GM21390 (cell line): ENCODE results near the gene UBE2Q2.
"Not testable (repeated sequence)": the region's sequence is repeated elsewhere in the genome, so short reads cannot be mapped to it uniquely, and the experiment has no call there.

Experiments
- ATAC-seq: cut with Tn5 transposase; IDR thresholded peaks from one replicate; pipeline ENCODE4 v1.9.1; 2021; ENCODE audit not compliant: unreplicated experiment

UBE2Q2 gene

GRCh38 chr15:75823860-75824613 is 19.2 kb upstream of the UBE2Q2 start:
- ATAC-seq = no peak

DNA sequence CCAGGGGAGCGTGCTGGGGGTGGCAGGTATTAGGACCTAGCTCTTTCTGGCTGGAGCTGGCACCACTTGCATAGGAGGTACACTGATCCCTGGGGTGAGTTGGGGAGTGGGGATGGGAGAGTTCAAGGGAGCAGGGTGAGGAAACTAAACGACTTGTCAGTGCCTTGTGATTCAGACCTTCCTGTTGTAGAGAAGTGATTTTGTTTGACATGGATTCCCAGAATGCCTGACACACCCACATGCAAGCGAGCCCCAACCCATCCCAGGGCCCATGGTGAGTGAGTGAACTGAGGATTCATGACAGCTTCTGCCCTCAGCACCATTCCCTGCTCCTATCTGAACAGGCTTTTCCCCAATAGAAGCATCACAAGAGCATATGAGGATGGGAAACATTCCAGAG is 15.6 kb upstream of the UBE2Q2 start:
- no peak for ATAC-seq

- ATAC-seq = no peak
Observed at GRCh38 chr15:75828429-75828828, 14.8 kb upstream of the UBE2Q2 start.

DNA sequence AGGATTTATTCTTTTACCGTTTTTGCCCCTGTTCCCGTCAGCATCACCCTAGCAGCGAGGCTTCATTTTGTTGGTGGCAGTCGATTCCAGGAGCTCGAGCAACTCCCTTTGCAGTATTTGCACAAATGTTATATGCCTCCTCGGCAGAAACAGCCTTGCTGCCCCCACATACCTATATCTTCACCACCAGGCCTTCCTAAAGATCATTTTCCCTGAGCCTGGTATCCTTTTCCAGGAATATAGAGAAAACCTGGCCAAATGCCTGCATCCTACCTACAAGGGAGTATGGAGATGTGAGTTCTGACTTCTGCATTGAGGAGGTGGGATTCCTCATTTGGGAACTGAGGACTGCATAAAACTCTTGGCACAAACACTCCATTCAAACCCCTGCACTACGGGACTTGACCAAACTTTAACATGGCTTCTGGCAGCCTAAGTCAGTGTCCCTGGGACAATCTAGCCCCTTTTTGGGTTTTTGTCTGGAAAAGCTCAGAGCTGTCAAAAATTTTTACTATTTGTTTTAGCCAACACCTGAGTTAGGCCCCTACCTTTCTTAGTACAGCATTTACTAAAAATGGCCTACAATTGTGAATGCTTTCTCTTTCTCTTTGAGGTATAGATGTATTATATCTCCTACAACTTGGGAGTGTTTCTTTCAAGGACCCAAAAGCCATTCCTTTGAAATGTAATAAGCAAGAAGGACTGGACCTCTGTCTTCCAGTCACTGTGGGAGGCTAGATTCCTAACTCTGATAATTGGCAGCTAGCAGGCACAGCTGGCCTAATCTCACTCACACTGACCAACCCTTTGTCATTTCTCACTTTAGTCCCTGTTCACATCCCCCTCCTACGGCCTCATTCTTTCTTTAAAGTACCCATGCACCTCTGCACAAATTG is 12.1 kb upstream of the UBE2Q2 start:
- ATAC-seq = no peak

DNA sequence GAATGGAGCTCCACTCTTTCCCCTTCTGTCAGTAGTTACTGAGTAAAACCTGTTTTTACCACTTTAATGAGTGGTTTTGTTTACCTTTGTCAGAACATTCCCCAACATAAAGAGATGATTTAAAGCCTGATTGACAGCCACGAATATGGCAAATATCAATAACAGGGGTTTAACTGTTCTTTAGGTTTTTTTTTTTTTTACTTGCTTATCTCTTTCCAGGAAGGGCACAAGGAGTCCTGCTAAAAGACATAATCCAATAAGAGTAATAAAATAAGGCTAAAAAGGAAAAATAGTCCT is 11.5 kb upstream of the UBE2Q2 start:
- ATAC-seq = no peak

DNA sequence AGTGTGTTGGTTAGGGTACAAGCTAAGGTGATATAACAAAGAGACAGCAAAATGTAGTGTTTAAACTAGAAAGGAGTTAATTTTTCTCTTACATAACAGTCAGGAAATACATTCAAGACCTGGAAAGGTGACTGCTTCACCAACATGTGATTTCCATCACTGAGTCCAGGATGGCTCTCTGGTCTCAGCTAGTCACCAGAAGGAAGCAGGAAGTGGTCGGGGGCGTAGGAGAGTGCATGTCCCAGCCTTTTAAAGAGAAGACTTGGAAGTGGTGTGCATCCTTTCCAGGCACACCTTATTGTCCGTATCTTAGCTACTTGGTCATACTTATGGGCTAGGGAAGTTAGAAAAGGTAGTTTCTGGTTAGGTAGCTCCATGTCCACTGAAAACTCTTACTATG is 11.1 kb upstream of the UBE2Q2 start:
- no peak for ATAC-seq

- no peak for ATAC-seq
Observed at GRCh38 chr15:75834021-75834420, 9.2 kb upstream of the UBE2Q2 start.

DNA sequence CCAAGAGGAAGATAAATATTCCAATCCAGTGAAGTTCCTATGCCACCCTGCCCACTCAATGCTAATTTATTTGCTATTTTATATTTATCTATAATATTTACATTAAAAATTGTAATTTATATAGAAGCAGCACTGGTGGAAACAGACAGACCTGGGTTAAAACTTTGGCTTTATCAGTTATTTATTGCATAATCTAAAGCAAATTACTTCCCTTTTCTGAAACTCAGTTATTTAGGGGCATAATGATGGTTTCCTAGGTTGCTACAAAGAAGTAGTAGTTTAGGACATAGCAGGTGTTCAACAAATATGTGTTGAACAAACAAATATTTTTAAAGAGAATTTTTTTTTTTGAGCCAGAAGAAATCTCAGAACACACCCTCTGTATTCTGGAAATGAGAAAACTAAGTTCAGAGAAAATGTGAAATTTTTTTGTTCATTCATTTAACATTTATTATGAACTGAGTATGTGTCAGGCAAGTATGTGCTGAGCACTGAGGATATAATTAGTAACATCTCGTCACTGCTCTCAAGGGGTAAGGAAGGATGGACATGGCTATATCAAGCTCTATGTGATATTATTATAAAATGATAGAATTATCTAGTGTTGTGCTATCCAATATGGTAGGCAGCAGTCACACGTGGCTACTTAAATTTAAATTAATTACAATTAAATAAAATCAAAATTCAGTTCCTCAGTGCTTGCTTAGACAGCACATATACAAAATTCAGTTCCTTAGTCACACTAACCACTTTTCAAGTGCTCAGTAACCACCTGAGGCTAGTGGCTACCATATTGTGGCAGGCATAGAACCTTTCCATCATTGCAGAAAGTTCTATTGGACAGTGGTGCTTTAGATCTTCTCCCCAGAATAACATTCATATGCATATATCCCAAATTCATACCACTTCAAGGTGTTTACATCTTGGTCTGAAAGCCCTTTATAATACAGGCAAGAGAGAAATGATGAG is 7.0 kb upstream of the UBE2Q2 start:
- ATAC-seq = peak; percentile 7

DNA sequence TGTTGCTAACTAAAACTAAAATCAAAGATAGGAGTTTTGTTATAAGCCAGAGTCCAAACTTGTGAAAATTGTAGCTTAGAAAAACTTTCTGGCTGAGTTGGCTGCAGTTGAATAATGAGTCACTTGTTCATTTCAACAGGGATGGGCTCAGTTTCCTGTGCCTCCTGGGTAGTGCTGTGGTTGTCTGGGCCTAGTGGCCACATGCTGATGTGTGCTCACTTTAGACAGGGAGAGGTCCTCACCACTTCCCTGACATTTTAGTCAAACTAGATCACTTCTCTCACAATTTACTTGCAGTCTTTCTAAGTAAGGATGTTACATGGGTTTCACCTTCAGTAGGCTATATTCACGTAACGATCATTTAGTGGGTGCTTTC is 6.3 kb upstream of the UBE2Q2 start:
- ATAC-seq = peak; percentile 86

GRCh38 chr15:75840659-75841058 is 2.6 kb upstream of the UBE2Q2 start:
- no peak for ATAC-seq

DNA sequence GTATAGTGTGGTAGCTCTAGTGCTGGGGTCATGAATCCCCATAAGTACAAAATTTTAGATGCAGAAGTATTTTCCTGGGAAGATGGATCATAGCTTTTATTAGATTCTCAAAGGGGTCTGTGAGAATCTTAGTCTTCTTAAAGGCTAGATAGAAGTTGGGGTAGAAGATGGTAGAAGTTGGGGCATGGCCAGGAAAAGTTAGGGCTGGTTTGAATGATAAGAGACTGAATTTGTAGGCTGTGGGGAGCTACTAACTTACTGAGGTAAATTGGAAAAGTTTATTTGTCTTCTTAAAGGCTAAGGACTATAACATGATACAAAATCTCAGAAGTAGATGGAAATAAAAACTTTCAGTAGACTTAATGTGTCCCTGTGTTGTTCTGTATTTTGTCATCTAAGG is 1.6 kb upstream of the UBE2Q2 start:
- ATAC-seq = no peak

DNA sequence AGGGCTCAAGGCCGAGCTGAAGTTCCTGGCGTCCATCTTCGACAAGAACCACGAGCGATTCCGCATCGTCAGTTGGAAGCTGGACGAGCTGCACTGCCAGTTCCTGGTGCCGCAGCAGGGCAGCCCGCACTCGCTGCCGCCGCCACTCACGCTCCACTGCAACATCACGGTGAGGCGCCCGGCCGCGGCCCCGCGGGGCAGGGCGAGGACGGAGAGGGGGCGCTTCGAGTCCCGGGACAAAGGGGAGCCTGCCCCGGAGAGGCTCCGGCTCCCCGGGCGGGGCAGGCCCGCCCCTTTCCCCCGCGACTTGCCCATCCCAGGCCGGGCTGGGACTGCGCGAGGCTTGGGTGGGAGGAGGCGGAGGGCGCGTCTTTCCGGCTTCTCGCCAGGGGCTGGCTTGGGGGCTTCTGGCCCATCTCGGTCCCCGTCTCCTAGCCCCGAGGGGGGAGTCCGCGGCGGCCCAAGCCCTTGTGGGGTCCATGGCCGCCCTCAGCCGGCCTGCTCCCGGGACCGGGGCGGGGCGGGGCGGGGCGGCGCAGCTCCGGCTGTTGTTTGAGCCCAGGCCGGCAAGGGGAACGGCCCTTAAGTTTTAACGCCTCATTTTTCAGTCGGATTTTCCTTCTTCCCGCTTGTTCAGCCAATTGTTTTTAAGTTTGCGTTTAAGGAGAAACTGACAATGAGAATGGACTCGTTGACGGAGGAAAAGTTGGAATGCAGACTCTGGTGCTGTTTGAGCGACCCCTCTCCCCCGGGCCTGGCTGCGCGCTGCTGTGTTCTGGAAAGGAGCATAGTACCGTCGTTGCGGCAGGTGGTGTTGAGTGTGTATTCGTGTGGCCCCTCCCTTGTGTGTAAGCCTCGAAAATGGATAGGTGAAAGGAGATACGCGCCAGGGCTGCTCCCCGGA is 683 bp downstream of the UBE2Q2 start:
- ATAC-seq = peak; percentile 51

- no peak for ATAC-seq
Observed at GRCh38 chr15:75844629-75845335, 1.5 kb downstream of the UBE2Q2 start.

DNA sequence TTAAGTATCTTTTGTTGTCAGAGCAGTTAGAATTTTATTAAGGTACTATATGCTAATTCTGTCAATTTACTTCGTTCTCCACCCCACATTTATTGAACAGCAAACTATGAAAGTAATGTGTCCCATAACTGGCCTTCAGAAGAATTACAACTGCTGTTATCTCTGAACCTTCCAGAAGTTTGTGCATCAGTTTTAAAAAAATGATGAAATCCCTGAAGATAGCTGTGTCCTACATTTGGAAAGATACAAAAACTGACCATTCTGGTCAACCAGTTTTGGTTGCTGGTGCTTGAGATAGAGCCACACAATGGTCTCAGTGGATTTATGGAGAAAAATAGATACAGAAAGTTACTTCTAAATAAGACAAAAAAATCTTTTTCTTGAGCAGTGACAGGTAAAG is 5.9 kb downstream of the UBE2Q2 start:
- no peak for ATAC-seq

- ATAC-seq = no peak
Observed at GRCh38 chr15:75850708-75851107, 7.5 kb downstream of the UBE2Q2 start.

- ATAC-seq = not testable (repeated sequence)
Observed at GRCh38 chr15:75851566-75851965, 8.3 kb downstream of the UBE2Q2 start.

DNA sequence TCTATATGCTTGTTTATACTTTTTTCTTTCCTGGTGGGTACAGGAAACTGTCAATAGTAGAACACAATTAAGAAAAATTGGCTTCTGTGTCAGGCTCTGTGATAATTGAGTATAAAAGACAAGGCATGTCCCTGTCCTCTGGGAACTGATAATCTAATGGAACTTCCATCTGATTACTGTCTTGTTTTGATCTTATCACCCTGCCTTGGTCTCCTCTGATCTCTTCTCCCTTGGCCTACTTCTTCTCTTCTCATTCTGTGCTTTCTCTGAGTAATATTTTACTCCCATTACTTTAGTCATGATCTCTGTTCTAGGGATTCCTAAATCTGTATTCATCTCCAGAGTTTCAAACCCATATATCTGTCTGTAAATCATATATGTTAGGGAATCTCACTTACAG is 14.6 kb downstream of the UBE2Q2 start:
- no peak for ATAC-seq

- ATAC-seq = no peak
Observed at GRCh38 chr15:75861750-75862402, 18.6 kb downstream of the UBE2Q2 start.

GRCh38 chr15:75862796-75863195 is 19.5 kb downstream of the UBE2Q2 start:
- no peak for ATAC-seq
